Stimulated activated CD4-positive, alpha-beta T cell treated with anti-CD3 and anti-CD28 coated beads, Interleukin-4, amount 100 ng/mL, for 48 hours (primary cell): Measurements from ENCODE around the gene COG4.
"Not testable (repeated sequence)": the region's sequence is repeated elsewhere in the genome, so short reads cannot be mapped to it uniquely, and the experiment has no call there.

ENCODE experiments used
- DNase-seq, 2 donors: peaks; one replicate each; pipeline ENCODE4 v3.0.0-alpha.2; 2020; ENCODE audit warnings: low read depth in 2 of 2

Gene COG4

DNA sequence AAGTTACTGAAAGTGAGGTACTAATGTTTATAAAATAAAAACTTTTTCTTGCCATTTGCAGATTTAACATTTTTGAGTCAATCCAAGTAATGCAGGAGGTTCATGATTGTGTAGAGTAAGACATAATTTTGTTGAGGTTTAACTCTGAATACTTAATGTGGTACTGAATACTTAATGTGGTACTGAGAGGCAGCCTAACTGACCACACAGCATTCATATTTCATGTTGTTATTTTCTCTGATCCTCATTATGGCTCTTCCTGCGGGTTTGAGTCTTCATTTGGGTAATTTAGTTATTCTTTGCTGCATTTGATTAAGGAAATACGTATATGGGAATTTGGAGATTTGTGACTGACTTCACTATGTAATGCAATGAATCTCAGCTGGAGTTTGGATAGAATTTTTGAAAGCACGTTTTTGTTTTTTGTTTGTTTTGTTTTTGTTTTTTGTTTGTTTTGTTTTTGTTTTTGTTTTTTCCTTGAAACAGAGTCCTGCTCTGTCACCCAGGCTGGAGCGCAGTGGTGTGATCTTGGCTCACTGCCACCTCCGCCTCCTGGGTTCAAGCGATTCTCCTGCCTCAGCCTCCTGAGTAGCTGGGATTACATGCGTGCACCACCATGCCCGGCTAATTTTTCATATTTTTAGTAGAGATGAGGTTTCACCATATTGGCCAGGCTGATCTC, 4.1 kb upstream of the COG4 start:
- no peak for DNase-seq

DNA sequence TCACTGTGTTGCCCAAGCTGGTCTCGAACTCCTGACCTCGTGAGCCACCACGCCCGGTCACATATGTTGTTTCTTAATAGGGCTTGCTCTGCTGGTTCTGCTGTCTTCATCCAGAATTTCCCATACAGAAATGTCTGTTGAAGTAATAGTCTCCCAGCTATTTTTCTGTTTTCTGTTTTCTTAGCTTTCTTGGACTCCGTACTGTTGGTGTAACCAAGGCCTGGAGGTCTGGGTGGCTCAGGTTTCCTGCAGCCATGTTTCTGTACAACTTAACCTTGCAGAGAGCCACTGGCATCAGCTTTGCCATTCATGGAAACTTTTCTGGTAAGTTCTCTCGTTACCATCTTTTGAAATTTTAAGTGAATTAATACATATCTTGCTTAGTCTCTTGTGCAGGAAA, 3.0 kb upstream of the COG4 start:
- no peak for DNase-seq

DNA sequence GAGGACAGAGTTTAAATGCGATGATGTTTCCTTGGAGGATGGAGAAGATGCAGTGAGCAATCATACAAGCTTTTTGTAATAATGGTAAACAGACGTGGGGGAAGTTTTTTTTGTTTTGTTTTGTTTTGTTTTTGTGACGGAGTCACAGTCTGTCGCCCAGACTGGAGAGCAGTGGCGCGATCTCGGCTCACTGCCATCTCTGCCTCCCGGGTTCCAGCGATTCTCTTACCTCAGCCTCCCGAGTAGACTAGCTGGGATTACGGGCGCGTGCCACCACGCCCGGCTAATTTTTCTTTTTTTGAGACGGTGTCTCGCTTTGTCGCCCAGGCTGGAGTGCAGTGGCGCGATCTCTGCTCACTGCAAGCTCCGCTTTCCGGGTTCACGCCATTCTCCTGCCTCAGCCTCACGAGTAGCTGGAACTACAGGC, 1.1 kb upstream of the COG4 start:
- DNase-seq: not testable (repeated sequence)

DNA sequence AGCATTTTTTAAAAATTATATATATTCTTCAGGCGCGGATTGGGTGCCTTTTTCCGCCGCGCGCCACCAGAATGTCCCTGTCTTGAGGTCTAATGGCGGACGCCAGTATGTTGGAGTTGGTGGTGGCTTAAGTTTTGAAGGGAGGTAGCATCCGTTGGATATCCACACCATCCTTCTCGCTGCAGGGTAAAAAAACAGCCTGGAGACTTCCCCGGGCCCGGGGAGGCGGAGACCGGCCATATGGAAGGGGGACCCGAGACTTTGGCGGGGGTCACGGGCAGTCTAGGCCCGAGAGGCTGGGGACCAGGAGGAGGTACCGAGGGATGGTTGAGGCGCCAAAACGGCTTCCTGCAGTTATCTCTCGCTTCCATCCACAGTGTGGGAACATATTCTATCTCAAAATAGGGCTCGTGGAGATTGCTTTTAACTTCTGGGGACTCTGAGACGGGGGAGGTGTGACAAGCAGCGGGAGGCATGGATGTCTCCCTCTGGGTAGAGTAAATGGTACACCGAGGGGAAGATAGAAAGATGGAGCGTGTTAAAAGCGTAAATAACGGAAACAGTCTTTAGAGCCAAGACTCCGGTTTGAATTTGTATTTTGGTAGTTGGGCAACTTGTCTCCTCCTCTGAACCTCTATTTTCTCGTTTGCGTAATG, 517 bp upstream of the COG4 start, which contains the start of gene SF3B3:
Gene SF3B3, plus strand, starts transcription at position 74 of the 656 bp plus-strand sequence. CDS start 2,841 bp downstream, outside the sequence.
- DNase-seq: peak; percentile 51 to 58

DNA sequence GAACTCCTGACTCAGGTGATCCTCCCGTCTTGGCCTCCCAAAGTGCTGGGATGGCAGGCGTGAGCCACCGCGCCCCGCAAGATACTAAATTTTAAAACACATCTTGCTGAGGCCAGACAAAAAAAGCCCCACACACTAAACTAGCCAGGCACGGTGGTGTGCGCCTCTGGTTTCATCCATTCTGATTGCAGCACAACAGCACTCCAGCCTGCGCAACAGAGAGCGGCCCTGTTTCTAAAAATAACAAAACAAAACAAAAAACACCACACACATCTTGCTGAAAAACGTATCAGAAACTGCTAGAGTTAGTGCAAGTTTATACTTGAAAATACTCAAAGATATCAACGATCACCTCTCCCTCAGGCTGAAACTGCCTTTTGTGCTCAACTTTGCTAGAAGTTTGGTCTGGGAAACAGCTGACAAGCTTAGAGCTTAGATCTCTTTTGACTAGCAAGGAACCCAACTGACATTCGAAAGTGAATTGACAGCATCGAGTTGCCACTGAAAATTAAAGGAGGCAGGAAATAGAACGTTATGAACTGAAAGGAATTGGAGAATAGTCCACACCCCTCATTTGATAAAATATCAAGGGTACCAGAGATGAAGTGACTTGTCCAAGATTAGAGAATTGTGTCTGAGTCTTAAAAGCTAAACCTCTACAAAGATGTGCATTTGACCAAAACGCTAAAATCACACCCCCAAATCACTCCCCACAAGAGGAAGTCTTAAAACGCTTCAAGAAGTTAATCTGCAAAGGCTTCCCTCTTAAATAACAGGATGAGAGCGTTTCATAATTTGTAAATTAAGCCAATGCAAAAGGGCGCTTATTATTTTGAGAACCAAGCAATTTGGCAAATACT, 908 bp downstream of the COG4 start:
- DNase-seq: no peak

DNA sequence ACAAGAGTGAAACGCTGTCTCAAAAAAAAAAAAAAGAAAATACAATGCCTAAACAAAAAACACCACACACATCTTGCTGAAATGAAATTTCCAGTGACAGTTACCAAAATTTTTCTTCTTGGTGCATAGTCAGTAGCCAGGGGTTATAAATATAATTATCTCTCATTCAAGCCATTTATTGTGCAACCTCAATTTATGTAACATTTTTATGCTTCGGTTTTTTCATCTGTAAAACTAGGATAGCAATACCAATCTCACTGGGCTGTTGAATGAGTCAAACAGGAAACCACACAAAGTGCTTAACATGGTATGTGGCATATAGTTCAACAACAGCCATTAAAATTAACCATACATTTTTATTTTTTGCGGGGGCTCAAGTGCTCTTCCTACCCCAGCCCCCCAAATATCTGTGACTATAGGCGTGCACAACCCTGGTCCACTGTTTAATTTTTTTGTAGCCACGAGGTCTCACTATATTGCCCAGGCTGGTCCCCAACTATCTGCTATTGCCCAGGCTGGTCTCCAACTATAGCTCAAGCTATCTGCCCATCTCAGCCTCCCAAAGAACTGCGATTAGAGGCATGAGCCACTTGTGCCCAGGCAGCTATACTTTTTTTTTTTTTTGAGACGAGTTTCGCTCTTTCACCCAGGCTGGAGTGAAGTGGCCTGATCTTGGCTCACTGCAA, 2.6 kb downstream of the COG4 start:
- DNase-seq: no peak

DNA sequence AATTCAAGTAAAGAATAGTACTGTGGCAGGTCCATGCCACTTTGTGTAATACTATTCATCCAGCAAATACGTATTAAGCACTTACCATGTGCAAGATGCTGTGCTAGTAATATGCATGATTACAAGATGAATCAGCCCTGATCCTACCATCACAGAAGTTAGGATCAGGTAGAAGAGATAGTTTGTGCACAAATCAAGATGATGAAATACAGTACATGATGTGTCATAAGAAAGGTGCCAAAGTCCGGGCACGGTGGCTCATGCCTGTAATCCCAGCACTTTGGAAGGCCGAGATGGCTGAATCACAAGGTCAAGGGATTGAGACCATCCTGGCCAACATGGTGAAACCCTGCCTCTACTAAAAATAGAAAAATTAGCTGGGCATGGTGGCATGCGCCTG, 10.9 kb downstream of the COG4 start:
- DNase-seq: no peak

DNA sequence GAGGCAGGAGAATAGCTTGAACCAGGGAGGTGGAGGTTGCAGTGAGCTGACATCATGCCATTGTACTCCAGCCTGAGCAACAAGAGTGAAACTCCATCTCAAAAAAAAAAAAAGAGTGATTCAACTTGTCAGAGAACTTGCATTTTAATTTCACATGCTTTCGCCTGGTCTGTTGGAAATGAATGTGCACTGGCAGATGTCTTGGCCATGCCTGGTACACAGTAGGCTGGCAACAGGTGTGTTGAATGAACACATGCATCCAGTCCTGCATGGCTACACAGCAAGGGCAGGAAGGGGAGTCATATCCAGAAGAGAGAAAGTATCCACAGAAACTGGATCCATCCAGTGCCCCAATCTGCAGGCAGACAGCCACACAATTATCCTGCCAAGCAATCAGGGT, 11.5 kb downstream of the COG4 start:
- DNase-seq: no peak

DNA sequence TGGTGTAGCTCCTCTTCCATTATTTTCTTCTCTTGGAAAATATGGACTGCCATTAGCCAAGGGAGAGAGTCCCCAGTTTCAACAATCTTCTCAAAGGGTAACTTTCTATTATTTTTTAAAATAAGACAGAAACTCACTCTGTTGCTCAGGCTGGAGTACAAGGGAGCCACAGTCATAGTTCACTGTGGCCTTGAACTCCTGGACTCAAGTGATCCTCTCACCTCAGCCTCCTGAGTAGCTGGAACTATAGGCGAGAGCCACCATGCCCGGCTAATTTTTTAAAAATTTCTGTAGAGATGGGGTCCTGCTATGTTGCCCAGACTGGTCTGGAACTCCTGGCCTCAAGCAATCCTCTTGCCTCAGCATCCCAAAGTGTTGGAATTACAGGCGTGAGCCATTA, 13.1 kb downstream of the COG4 start:
- DNase-seq: no peak

DNA sequence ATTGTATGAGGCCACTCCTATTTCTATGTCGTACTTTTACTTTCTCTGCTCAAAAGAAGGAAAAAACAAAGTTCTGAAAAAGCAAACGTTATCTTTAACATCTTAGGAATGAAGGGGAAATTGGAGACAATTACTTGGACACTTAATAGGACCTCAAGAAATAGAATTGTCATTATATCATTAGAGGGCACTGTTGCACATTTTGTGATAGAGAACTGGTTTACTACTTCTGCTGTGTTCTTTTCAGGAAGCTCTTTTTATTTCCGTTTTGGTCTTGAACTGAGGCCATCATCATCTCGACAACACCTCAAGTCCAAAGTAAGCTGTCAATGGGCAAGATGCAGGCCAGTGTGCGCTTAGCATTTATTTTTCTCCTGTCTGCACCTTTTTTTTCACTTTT, 14.6 kb downstream of the COG4 start:
- no peak for DNase-seq

DNA sequence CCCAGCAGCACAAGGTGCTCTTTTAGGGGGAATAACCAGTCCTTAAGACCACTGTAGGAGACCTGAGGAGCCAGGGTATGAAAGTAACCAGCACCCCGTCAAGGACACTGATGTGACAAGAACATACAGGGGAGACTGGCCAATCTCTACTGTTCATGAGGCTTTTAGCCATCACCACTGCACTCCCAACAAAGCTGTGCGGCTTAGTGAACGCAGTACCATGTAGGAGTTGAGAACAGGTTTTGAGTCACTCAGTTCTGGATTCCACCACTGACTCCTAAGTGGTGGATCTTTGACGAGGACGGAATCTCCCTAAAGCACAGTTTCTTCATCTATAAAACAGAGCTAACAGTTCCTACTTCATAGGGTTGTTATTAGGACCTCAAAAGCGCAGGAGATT, 26.8 kb downstream of the COG4 start:
- peak in 1 of 2 donors; percentile 28 for DNase-seq

DNA sequence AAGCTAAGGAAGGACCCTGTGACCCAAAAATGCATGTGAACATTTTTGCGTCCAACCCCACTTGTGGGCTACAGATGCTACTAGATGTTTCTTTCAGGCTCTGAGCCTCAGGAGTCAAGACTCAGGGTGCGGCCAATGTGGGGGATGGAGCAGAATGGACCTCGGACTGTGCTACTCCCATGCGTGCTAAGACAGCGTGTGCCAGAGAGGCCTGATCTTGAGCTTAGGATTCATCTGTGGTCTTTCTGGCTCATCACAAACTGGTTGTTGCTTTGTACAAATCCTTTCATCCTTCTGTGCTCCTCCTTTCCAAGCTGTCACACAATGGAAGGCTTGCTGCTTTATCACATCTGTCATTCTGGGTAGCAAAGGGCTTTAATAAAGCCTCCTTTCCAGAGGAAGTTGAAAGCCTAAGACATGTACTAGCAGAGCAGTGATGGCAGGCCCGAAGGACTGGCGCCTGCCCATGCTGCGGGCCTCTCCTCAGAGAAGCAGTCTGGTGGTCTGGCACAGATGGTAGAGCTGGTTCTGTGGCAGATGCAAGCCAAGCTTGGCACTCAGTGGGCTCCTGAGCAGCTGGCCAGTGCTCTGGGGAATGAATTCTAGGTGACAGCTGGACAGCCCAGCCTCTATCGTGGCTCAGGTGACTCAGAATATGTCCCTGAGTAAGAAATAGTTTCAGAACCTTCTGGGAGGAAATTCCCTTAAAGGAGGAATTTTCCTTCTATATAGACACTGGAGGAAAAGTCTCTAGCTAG, 27.8 kb downstream of the COG4 start:
- no peak for DNase-seq

DNA sequence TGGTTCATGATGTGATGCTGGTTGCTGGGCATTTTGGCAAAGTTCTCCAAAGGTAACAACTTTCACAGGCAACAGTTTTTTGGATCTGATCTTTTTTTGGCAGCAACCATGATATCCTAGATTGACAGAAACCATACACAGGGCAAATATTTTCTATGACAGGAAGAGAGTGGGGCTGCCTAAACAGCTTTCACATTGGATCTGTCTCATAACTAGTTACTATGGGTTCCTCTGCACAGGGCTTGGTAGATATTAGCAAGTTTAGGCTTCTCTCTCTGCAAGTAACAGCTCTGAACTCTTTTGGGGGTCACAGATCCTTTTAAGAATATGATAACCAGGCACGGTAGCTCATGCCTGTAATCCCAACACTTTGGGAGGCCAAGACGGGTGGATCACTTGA, 28.6 kb downstream of the COG4 start:
- no peak for DNase-seq

DNA sequence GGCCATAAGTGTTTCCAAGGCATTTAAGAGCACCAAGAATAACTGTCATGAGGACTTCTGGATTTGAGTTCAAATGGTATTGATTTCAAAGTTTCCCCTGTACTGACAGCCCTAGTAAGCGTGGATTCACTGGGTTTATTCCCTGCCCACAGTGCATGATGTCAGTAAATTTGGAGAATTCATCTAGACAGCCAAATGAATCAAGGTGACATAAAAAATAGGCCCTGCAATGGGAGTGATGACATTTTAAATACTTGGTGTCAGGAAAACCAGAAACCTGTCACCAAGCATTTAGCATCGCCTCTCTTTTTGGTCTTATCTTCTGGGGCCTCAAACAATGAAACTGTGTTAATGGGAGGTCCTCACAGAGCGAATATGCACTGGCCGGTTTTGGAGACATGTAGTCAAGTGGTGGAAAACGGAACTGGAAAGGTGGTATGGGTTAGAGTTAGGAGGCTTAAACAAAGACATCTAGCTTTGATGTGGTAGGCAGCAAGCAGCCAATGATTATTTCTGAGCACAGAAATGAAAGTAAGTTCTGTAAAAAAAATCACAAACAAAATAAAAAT, 29.1 kb downstream of the COG4 start:
- DNase-seq: no peak

DNA sequence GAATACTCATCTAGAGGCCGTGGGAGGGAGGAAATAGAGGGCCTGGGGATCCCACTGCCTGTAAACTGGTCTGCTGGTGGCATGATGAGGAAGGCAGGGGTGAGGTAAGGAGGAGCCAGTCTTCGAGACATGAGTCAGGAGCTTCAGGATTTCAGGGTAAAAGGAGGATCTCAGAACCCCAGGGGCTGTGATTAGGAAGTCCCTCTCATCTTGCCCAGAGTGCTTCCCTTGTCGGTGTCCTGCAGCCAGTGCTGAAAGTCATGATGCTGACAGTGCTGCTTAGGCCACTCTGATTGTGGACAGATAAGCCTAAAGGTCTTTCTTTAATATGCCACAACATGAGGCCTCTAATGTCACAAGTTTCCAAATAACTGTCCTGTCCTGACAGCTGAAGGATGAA, 29.6 kb downstream of the COG4 start:
- no peak for DNase-seq

DNA sequence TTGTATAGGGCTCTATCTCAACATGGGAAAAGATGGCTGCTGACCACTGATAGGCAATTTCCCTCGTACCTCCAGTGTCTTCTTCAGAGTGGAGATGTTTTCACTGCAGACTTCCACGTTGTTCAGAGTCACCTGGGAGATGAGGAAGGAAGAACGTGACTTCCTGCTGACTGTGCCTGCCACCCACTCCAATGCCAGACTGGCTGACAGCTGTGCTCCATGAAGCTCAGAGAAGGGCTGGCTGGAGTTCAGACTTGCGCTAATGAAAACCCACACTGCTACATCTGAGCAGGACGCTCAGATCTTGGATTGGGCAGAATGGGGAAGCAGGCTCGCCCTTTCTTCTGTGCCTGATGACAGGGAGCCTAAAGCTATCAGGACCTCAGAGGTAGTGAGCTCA, 33.1 kb downstream of the COG4 start:
- no peak for DNase-seq

DNA sequence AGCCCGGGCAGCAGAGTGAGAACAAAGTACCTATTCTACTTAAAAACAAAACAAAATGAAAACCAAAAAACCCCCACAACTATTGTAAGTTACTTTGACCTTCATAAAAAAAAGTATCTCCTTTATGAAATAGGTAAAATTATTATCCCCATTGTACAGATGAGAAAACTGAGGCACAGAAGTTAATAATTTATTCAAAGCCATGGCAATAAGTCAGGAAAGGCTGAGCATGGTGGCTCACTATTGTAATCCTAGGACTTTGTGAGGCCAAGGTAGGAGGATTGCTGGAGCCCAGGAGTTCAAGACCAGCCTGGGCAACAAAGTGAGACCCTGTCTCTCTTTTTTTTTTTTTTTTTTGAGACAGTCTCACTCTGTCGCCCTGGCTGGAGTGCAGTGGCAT, 38.5 kb downstream of the COG4 start:
- DNase-seq: no peak

DNA sequence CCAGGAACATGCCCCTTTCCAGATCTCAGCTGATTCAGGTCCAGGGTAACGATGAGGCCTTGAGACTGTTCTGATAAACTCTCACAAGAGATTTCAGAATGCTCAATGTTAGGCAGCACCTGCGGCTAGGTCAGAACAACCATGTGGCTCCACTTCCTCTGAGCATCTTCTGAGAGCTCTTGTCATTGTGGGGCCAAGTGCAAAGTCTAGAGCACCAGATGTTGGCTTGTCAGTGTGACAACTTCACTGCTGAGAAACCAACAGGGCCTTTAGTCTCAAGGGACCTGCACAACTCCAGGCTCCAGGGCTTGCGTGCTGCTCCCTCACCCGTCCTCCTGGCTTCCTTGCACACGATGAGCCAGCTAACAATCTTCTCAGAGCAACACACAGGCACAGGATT, 39.9 kb downstream of the COG4 start:
- no peak for DNase-seq

DNA sequence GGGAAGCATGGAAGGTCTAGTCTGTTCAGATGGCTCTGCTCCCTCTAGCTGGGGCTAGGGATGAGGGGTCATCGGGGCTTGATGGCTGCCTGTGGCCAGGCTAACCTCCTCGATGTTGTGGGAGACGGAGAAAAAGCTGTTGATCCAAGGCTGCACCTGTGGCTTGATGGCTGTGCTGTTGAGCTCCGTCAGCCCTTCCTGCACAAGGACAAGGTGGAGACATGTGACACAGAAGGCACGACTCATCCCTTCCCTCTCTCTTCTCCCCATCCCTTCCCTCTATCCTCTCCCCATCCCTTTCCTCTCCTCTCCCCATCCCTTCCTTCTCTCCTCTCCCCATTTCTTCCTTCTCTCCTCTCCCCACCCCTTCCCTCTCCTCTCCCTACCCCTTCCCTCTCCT, 40.7 kb downstream of the COG4 start:
- DNase-seq: no peak

DNA sequence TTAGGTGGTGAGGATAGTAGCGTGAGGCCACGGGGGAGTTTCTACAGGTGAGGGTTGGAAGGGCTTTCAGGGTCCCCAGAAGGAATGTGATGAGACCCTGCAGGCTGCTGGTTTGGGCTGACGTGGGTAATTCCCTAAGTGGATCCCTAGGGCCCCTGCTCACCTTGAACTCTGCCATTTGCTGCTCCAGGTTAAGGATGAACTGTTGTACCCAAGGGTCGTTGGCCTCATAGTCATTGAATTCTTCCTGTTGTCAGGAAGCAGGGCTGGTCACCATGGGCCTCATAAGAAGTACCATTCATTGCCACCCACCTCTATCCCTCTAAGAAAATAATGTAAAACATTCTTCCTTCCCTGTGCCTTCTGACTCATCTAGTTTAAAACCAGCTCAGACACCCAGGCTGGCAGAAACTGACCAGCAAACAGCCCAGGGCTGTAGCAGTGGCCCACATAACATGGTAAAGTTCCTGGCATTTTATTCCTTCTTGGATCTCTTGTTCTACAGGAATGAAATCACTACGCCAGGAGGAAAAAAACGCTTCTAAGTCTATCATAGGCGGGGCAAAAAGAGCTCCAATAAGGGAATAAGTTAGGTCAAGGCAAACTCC, 41.3 kb downstream of the COG4 start:
- no peak for DNase-seq
